ENCODE measurements around the gene SPATS2L. TPM values are rescaled to one million over a fixed set of nuclear protein-coding genes. Genes with fewer than 3 reads are reported as not detected.

The SPATS2L gene
- total RNA-seq, 2 donors from 2014 or later = 77.4 to 88.7 TPM

DNA sequence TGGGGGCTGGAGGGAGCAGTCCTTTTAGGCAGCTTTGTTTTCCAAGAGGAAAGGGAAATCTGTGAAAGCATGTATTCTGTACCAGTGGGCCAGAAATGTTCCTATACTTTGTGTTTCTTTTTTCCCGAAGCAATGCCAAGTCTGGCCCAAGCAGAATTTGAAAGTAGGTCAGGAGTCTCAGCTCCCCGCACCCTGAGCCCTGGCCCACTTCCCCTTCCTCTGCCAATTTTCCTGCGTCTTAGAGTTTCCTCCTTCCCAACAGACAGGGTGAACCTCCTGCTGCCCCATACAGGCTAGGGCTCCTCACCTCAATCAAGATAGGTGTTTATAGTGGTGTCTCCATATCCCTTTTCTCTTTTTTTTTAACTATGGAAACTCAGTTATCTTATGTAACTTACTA is 138.0 kb downstream of the SPATS2L start:
- H3K36me3 ChIP-seq = no peaks in the 10 kb centered on the region
- no peaks in the 10 kb centered on the region for H3K27me3 ChIP-seq (replicated peaks; ENCODE audit: insufficient read depth)
- H3K4me1 ChIP-seq (replicated peaks) = no peaks in the 10 kb centered on the region
- no peak for TF ChIP-seq POLR2A (IDR thresholded peaks at IDR 0.05)
- no peak overlapping the region for H3K4me3 ChIP-seq
- intact Hi-C loops (cut with DNase I) = no loop called here
- no peak overlapping the region for H3K27ac ChIP-seq
- no peak for DNase-seq (ENCODE audit: low spot score)
- no peaks in the 10 kb centered on the region for H3K9me3 ChIP-seq
- WGBS = 60% methylated on average over 3 of the region's 3 CpGs

- no peak for TF ChIP-seq POLR2A (IDR thresholded peaks at IDR 0.05)
- TF ChIP-seq, protein P1, sequence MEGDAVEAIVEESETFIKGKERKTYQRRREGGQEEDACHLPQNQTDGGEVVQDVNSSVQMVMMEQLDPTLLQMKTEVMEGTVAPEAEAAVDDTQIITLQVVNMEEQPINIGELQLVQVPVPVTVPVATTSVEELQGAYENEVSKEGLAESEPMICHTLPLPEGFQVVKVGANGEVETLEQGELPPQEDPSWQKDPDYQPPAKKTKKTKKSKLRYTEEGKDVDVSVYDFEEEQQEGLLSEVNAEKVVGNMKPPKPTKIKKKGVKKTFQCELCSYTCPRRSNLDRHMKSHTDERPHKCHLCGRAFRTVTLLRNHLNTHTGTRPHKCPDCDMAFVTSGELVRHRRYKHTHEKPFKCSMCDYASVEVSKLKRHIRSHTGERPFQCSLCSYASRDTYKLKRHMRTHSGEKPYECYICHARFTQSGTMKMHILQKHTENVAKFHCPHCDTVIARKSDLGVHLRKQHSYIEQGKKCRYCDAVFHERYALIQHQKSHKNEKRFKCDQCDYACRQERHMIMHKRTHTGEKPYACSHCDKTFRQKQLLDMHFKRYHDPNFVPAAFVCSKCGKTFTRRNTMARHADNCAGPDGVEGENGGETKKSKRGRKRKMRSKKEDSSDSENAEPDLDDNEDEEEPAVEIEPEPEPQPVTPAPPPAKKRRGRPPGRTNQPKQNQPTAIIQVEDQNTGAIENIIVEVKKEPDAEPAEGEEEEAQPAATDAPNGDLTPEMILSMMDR (IDR thresholded peaks at IDR 0.05) = no peak
- TF ChIP-seq POLR2AphosphoS5 (IDR thresholded peaks at IDR 0.05) = no peak
- 92% methylated on average over 1 of the region's 1 CpG for WGBS
- no peak for DNase-seq (ENCODE audit: low spot score)
- no peaks in the 10 kb centered on the region for H3K36me3 ChIP-seq
- intact Hi-C loops (cut with DNase I) = no loop called here
- no peaks in the 10 kb centered on the region for H3K9me3 ChIP-seq
- no peaks in the 10 kb centered on the region for H3K4me1 ChIP-seq (replicated peaks)
- no peak overlapping the region for H3K27ac ChIP-seq
- no peak overlapping the region for H3K4me3 ChIP-seq
- no peaks in the 10 kb centered on the region for H3K27me3 ChIP-seq (replicated peaks; ENCODE audit: insufficient read depth)
Measured at GRCh38 chr2:200445284-200445683, 138.8 kb downstream of the SPATS2L start.

DNA sequence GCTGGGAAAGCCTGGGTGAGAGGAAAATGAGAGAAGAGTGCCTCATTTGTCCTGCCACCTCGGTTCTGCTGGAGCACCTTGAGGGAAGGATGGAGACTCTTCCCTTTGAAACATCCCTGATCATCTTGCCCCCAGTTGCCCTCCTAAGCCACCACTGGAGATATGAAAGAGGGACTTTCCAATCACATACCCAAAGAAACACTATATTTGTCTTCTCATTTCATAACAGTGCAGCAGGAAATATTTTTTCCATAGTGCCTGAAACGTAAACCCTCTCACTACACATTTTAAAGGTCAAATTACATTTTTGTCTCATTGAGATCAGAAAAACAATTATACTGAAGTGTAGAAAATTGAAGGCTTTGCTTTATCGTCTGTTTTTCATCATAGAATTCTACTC is 140.1 kb downstream of the SPATS2L start:
- 91% methylated on average over 3 of the region's 3 CpGs for WGBS
- Histone ChIP-seq H3K27ac (no peak overlapping the region), H3K9me3 (no peaks in the 10 kb centered on the region), H3K4me1 (replicated peaks) (no peaks in the 10 kb centered on the region), H3K4me3 (no peak overlapping the region), H3K36me3 (no peaks in the 10 kb centered on the region), H3K27me3 (replicated peaks; ENCODE audit: insufficient read depth) (no peaks in the 10 kb centered on the region)
- no peak for TF ChIP-seq POLR2AphosphoS5 (IDR thresholded peaks at IDR 0.05)
- TF ChIP-seq POLR2A (IDR thresholded peaks at IDR 0.05) = no peak
- intact Hi-C loops (cut with DNase I) = no loop called here
- no peak for DNase-seq (ENCODE audit: low spot score)

DNA sequence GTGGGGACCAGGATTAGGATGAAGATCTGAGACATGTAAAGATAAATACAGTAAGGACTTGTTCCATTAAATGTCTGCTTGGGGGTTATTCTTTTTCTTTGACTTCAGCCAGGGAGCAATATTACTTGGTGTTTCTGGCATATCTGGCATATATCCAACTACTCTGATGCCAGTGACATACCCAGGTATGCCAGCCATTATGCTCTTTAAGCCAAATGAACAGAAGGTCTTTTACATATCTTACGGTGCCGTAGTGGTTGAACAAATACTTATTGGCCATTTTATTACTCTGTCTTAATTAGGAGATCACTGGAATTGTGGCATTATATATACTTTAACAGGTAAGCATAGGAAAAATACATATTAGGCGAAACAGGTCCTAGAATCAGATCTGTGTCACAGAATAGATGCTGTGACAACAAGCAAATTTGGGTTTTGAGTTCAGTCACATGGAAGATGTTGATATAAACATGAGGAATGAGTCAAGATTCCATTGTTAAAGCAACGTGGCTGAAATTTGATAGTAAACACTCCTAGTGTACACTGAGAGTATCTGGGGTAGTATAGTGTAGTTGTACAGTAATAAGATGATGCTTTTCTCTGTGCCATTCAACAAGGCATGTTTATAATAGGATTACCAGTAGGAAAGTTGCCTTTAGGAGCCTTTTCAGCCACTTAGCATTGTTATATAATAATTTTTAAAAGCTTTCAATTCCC is 140.8 kb downstream of the SPATS2L start:
- no peak for TF ChIP-seq POLR2A (IDR thresholded peaks at IDR 0.05)
- TF ChIP-seq, protein P1 (IDR thresholded peaks at IDR 0.05) = no peak
- TF ChIP-seq POLR2AphosphoS5 (IDR thresholded peaks at IDR 0.05) = no peak
- no peak overlapping the region for H3K4me3 ChIP-seq
- WGBS = 83% methylated on average over 4 of the region's 4 CpGs
- H3K27me3 ChIP-seq (replicated peaks; ENCODE audit: insufficient read depth) = no peaks in the 10 kb centered on the region
- intact Hi-C loops (cut with DNase I) = no loop called here
- DNase-seq (ENCODE audit: low spot score) = no peak
- no peaks in the 10 kb centered on the region for H3K9me3 ChIP-seq
- H3K36me3 ChIP-seq = no peaks in the 10 kb centered on the region
- no peak overlapping the region for H3K27ac ChIP-seq
- H3K4me1 ChIP-seq (replicated peaks) = no peaks in the 10 kb centered on the region

GRCh38 chr2:200448455-200448854 is 142.0 kb downstream of the SPATS2L start:
- DNase-seq (ENCODE audit: low spot score) = no peak
- intact Hi-C loops (cut with DNase I) = no loop called here
- TF ChIP-seq POLR2A (IDR thresholded peaks at IDR 0.05) (no peak), POLR2AphosphoS5 (IDR thresholded peaks at IDR 0.05) (no peak)
- TF ChIP-seq, protein P1 (IDR thresholded peaks at IDR 0.05) = no peak
- H3K36me3 ChIP-seq = no peaks in the 10 kb centered on the region
- H3K27me3 ChIP-seq (replicated peaks; ENCODE audit: insufficient read depth) = no peaks in the 10 kb centered on the region
- no peaks in the 10 kb centered on the region for H3K9me3 ChIP-seq
- no peak overlapping the region for H3K27ac ChIP-seq
- H3K4me1 ChIP-seq (replicated peaks) = no peaks in the 10 kb centered on the region
- no peak overlapping the region for H3K4me3 ChIP-seq

GRCh38 chr2:200449149-200449548 is 142.7 kb downstream of the SPATS2L start:
- Histone ChIP-seq H3K4me1 (replicated peaks) (no peaks in the 10 kb centered on the region), H3K27me3 (replicated peaks; ENCODE audit: insufficient read depth) (no peaks in the 10 kb centered on the region), H3K9me3 (no peaks in the 10 kb centered on the region), H3K36me3 (no peaks in the 10 kb centered on the region), H3K27ac (no peak overlapping the region), H3K4me3 (no peak overlapping the region)
- TF ChIP-seq, protein P1 (IDR thresholded peaks at IDR 0.05) = no peak
- TF ChIP-seq POLR2AphosphoS5 (IDR thresholded peaks at IDR 0.05) = no peak
- TF ChIP-seq POLR2A (IDR thresholded peaks at IDR 0.05) = no peak
- whole genome bisulfite sequencing = 83% methylated on average over 4 of the region's 4 CpGs
- no peak for DNase-seq (ENCODE audit: low spot score)
- intact Hi-C loops (cut with DNase I) = no loop called here

Measured in prostate gland (tissue), 2 donors.